Measurements from ENCODE around the gene KMO.

- TF ChIP-seq CTCF (IDR thresholded peaks at IDR 0.05; ENCODE audit: low read depth, low read length, poor library complexity, severe bottlenecking), result no peak
- no peak for TF ChIP-seq EZH2phosphoT487 (IDR thresholded peaks at IDR 0.05; ENCODE audit: borderline replicate concordance, low read length)
Observed at GRCh38 chr1:241610056-241610815, 78.1 kb downstream of the KMO start.
